Liver (tissue), 3 donors: Measurements from ENCODE around the gene PARD3.

Experiments
- EGR1 ChIP-seq, 2 donors: IDR thresholded peaks; 2 replicates each; pipeline ENCODE4 v1.6.1; 2016 to 2018; ENCODE audit warnings: antibody characterized with exemption in 2 of 2, low read depth in 2 of 2
- GABPA ChIP-seq, 2 donors: IDR thresholded peaks in 1 of 2; conservative IDR thresholded peaks in 1 of 2; 2 replicates each; pipeline ENCODE4 v1.6.1; 2016; ENCODE audit warnings: antibody characterized with exemption in 2 of 2, mild to moderate bottlenecking in 1 of 2, moderate library complexity in 1 of 2
- HNF4G ChIP-seq: IDR thresholded peaks from 2 replicates; pipeline ENCODE4 v1.6.1; 2016; ENCODE audit warnings: antibody characterized with exemption
- JUND ChIP-seq, 2 donors: IDR thresholded peaks; 2 replicates each; pipeline ENCODE4 v1.6.1; 2016; ENCODE audit warnings: antibody characterized with exemption in 2 of 2
- RAD21 ChIP-seq, 2 donors: IDR thresholded peaks; 2 replicates each; pipeline ENCODE4 v1.6.1; 2016; ENCODE audit warnings: antibody characterized with exemption in 2 of 2, mild to moderate bottlenecking in 2 of 2
- RXRA ChIP-seq, 2 donors: IDR thresholded peaks; 2 replicates each; pipeline ENCODE4 v1.6.1; 2017 to 2018; ENCODE audit warnings: antibody characterized with exemption in 2 of 2, mild to moderate bottlenecking in 1 of 2
- SP1 ChIP-seq: IDR thresholded peaks from 2 replicates; pipeline ENCODE4 v1.6.1; 2018; ENCODE audit warnings: antibody characterized with exemption, mild to moderate bottlenecking
- TAF1 ChIP-seq: conservative IDR thresholded peaks from 2 replicates; pipeline ENCODE4 v1.6.1; 2016; ENCODE audit warnings: antibody characterized with exemption, mild to moderate bottlenecking
- YY1 ChIP-seq: IDR thresholded peaks from 2 replicates; pipeline ENCODE4 v1.6.1; 2016; ENCODE audit warnings: antibody characterized with exemption, mild to moderate bottlenecking
- TF ChIP-seq, protein P1 (sequence below): IDR thresholded peaks from 2 replicates; pipeline ENCODE4 v1.6.1; 2016; ENCODE audit warnings: antibody characterized with exemption, mild to moderate bottlenecking
- TF ChIP-seq, protein P2 (sequence below): fragments of 150-350 bp; IDR thresholded peaks from 2 replicates; pipeline ENCODE4 v1.5.1; 2017; ENCODE audit warnings: improper control_type of control experiment, low read depth, low read length; ENCODE audit not compliant: missing input control
- TF ChIP-seq, protein P3 (sequence below): IDR thresholded peaks from 2 replicates; pipeline ENCODE4 v1.6.1; 2016; ENCODE audit warnings: antibody characterized with exemption
- TF ChIP-seq, protein P4 (sequence below): IDR thresholded peaks from 2 replicates; pipeline ENCODE4 v1.6.1; 2016; ENCODE audit warnings: antibody characterized with exemption
- donor health status: healthy.
- donor health status: healthy.

DNA sequence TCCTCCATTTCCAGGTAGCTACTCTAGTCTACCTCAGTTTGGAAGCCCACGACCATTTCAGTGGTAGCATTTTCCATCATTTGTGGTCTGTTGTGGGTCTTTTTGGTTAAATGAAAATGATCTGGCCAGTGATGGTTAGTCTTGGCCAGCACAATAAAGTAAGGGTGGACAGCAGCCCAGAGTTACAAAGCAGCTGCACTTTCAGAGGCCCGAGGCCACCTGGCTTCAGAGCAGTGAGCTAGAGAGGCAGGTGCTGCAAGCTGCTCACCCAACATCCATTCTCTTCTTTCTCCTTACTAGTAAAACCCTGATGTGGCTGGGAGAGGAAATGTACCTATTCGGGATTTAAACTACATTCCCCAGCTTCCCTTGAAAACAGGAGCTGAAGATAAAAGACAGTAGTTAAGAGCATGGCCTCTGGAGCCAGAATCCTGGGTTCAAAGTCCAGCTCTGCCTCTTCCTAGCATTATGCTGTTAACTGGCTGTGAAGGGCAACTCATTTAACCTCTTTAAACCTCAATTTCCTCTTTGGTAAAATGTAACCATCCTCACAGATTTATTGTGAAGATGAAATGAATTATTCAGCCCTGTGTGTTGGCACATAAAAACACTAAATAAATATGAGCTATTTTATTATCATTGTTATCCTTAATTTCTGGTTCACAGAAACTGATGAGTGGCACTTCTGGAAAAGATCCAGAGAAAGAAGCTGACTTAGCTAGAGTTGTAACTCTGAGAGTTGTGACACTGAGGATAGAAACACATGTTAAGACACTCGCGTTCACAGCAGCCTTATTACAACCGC, 517.4 kb downstream of the PARD3 start:
- TF ChIP-seq, protein P1, sequence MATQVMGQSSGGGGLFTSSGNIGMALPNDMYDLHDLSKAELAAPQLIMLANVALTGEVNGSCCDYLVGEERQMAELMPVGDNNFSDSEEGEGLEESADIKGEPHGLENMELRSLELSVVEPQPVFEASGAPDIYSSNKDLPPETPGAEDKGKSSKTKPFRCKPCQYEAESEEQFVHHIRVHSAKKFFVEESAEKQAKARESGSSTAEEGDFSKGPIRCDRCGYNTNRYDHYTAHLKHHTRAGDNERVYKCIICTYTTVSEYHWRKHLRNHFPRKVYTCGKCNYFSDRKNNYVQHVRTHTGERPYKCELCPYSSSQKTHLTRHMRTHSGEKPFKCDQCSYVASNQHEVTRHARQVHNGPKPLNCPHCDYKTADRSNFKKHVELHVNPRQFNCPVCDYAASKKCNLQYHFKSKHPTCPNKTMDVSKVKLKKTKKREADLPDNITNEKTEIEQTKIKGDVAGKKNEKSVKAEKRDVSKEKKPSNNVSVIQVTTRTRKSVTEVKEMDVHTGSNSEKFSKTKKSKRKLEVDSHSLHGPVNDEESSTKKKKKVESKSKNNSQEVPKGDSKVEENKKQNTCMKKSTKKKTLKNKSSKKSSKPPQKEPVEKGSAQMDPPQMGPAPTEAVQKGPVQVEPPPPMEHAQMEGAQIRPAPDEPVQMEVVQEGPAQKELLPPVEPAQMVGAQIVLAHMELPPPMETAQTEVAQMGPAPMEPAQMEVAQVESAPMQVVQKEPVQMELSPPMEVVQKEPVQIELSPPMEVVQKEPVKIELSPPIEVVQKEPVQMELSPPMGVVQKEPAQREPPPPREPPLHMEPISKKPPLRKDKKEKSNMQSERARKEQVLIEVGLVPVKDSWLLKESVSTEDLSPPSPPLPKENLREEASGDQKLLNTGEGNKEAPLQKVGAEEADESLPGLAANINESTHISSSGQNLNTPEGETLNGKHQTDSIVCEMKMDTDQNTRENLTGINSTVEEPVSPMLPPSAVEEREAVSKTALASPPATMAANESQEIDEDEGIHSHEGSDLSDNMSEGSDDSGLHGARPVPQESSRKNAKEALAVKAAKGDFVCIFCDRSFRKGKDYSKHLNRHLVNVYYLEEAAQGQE = no peak
- TF ChIP-seq, protein P2, sequence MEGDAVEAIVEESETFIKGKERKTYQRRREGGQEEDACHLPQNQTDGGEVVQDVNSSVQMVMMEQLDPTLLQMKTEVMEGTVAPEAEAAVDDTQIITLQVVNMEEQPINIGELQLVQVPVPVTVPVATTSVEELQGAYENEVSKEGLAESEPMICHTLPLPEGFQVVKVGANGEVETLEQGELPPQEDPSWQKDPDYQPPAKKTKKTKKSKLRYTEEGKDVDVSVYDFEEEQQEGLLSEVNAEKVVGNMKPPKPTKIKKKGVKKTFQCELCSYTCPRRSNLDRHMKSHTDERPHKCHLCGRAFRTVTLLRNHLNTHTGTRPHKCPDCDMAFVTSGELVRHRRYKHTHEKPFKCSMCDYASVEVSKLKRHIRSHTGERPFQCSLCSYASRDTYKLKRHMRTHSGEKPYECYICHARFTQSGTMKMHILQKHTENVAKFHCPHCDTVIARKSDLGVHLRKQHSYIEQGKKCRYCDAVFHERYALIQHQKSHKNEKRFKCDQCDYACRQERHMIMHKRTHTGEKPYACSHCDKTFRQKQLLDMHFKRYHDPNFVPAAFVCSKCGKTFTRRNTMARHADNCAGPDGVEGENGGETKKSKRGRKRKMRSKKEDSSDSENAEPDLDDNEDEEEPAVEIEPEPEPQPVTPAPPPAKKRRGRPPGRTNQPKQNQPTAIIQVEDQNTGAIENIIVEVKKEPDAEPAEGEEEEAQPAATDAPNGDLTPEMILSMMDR = no peak
- TF ChIP-seq RAD21 (IDR thresholded peaks at IDR 0.05) (peak in 1 of 2 donors; percentile 39), GABPA (IDR thresholded peaks at IDR 0.05 in 1 of 2, conservative IDR thresholded peaks at IDR 0.05 in 1 of 2) (no peak), TAF1 (no peak), SP1 (peak; percentile 58), HNF4G (peak; percentile 44), YY1 (no peak), JUND (IDR thresholded peaks at IDR 0.05) (peak in 1 of 2 donors; percentile 8), EGR1 (IDR thresholded peaks at IDR 0.05; ENCODE audit: low read depth in 2 of 2) (no peak), RXRA (IDR thresholded peaks at IDR 0.05) (peak in 1 of 2 donors; percentile 57)
- TF ChIP-seq, protein P3, sequence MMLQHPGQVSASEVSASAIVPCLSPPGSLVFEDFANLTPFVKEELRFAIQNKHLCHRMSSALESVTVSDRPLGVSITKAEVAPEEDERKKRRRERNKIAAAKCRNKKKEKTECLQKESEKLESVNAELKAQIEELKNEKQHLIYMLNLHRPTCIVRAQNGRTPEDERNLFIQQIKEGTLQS = no peak
- TF ChIP-seq, protein P4, sequence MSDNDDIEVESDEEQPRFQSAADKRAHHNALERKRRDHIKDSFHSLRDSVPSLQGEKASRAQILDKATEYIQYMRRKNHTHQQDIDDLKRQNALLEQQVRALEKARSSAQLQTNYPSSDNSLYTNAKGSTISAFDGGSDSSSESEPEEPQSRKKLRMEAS = no peak
